ENCODE results near the gene REXO5. TPM values are rescaled to one million over a fixed set of nuclear protein-coding genes. Genes with fewer than 3 reads are reported as not detected.
"Not testable (repeated sequence)": the region's sequence is repeated elsewhere in the genome, so short reads cannot be mapped to it uniquely, and the experiment has no call there.

The REXO5 gene
- total RNA-seq, 1 donor = 6.9 TPM

DNA sequence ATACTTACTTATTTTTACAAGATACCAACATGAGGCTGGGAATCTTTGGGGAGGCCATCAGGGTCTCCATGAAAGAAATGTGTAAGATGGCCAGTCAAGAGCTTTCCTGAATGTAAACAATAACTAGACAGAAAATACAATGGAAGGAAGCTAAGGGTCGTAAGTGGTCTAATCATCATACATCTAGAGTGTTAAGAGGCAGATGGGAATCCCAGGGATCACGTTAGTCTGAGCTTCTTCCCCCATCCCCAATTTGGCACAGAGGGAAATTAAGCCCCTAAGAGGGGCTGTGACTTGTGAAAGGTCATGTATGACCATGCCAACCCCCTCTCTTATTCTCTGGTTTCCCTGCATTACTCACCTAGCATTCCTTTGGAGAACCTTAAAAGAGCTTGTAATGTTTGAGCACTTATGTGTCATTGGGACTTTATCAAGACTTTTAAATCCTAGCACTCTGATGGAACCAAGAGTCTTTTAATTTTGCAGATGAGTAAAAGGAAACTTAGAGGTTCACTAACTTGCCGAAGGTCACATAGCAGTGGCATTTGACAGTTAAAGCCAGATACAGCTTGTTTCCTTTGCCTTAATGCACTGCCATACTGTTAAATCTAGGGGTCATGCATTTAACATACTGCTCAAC lies 47.8 kb downstream of the REXO5 start:
- DNase-seq (ENCODE audit: low read depth) = no peak
- TF ChIP-seq, protein P1, sequence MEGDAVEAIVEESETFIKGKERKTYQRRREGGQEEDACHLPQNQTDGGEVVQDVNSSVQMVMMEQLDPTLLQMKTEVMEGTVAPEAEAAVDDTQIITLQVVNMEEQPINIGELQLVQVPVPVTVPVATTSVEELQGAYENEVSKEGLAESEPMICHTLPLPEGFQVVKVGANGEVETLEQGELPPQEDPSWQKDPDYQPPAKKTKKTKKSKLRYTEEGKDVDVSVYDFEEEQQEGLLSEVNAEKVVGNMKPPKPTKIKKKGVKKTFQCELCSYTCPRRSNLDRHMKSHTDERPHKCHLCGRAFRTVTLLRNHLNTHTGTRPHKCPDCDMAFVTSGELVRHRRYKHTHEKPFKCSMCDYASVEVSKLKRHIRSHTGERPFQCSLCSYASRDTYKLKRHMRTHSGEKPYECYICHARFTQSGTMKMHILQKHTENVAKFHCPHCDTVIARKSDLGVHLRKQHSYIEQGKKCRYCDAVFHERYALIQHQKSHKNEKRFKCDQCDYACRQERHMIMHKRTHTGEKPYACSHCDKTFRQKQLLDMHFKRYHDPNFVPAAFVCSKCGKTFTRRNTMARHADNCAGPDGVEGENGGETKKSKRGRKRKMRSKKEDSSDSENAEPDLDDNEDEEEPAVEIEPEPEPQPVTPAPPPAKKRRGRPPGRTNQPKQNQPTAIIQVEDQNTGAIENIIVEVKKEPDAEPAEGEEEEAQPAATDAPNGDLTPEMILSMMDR (IDR thresholded peaks at IDR 0.05; ENCODE audit: insufficient read depth, low read depth, low read length) = no peak
- H3K4me3 ChIP-seq (ENCODE audit: low read depth, low read length) = no peak overlapping the region

DNA sequence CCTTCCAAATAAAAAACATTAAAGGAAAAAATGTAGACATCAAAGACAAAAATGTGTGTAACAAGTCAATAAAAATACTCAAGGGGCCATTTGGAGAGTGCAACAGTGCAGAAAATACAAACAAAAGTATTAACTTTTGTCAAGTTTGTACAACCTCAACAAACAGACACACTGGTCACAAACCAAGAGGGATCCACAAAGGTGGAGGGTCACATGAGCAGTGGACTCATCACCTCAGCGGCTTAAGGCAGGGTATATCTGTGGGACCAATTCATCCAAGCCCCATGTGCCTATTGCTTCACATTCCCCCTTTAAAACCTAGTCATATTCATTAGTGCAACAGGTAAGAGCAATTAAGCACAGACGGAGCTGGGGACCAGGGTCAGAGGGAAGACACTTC lies 48.6 kb downstream of the REXO5 start:
- TF ChIP-seq, protein P1 (IDR thresholded peaks at IDR 0.05; ENCODE audit: insufficient read depth, low read depth, low read length) = no peak
- no peak overlapping the region for H3K4me3 ChIP-seq (ENCODE audit: low read depth, low read length)
- DNase-seq (ENCODE audit: low read depth) = no peak

DNA sequence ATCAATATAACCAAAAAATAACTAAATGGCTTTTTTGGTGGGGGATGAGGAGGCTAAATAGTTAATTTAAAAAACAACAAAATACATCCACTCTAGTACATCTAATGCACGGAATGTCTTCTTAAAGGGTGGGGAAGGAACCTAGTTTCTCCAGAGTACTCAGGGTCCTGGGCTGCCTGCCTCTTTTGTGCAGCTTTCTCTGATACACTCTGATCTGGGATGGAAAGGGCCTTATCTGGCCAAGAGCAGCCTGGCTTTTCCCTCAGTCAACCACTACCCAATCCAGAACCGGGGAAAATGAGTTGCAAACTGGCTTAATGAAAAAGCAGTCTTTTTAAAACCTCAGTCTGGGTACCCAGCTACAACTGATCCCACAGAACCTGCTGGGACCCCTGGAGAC lies 51.0 kb downstream of the REXO5 start:
- no peak overlapping the region for H3K4me3 ChIP-seq (ENCODE audit: low read depth, low read length)
- TF ChIP-seq, protein P1 (IDR thresholded peaks at IDR 0.05; ENCODE audit: insufficient read depth, low read depth, low read length) = no peak
- DNase-seq (ENCODE audit: low read depth) = no peak

DNA sequence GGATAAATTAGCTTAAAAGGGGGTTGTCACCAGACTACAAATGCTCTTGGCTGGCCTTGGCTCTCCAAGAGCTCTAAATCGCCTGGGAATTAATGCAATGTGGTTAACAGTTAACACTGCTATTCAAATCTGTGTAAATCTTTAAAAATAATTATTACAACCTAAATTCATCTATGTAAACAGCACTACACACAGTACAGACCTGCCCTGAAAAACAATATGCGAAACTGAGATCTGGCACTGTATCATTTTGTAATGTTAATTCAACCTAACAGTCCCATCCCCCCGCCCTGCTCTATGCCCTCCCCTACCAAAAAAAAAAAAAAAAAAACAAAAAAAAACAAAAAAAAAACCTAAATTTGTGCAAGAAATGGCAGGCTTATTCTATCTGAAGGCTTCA lies 52.9 kb downstream of the REXO5 start:
- TF ChIP-seq, protein P1 (IDR thresholded peaks at IDR 0.05; ENCODE audit: insufficient read depth, low read depth, low read length) = no peak
- no peak overlapping the region for H3K4me3 ChIP-seq (ENCODE audit: low read depth, low read length)
- no peak for DNase-seq (ENCODE audit: low read depth)

DNA sequence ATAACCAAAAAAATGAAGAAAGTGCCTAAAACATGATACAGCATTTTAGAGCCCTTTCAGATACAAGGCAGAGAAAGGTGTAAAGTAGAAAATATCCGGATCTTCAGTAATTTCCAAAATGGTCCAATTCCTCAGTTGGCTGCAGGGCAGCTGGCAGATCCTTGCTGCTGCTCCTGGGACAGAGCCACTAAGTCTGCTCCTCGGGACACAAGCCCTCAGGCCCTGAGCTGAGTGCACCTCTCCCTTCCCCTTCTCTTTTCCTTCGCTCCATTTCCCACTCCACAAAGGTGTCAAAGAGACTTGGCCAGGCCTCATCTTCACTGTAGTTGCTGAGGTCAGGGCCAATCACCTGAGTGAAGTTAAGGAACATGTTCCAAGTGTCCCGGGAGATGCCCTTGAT lies 53.4 kb downstream of the REXO5 start:
- no peak for DNase-seq (ENCODE audit: low read depth)

DNA sequence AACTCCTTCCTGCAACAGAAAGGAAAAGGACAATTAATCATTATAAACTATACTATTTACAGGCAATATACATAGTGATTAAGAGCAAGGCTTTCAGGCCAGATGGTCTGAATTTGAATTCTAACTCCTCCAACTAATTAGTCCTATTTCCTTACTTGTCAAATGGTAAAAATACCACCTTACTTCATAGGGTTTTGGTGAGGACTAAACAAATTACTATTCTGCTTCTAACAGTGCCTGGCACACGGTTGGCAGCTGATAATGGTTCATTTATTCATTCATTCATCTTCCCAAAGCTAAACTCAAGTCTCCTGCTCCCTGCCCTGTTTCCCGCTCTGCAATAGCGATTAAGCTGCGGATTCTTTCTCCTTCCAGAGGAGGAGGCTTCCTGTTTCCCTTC lies 54.0 kb downstream of the REXO5 start:
- TF ChIP-seq, protein P1 (IDR thresholded peaks at IDR 0.05; ENCODE audit: insufficient read depth, low read depth, low read length) = no peak
- no peak overlapping the region for H3K4me3 ChIP-seq (ENCODE audit: low read depth, low read length)
- DNase-seq (ENCODE audit: low read depth) = no peak

More for the DNA sequence above, 53.4 kb downstream of the REXO5 start:
- TF ChIP-seq, protein P1 (IDR thresholded peaks at IDR 0.05; ENCODE audit: insufficient read depth, low read depth, low read length) = no peak
- H3K4me3 ChIP-seq (ENCODE audit: low read depth, low read length) = no peak overlapping the region

DNA sequence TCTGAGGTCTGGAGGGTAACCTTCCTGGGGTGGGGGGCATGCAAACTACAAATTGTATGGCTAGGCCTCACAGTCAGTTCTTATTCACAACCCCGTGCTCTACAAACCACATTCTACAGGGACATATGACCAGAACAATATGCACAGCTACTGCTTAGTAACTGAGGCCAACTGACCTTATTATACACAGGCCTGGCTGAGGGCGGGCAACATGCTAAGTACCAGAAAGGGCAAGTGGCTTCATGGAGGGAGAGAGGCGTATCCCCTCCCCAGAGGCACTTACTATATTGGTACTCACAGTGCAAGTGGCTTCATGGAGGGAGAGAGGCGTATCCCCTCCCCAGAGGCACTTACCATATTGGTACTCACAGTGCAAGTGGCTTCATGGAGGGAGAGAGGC lies 54.7 kb downstream of the REXO5 start:
- H3K4me3 ChIP-seq (ENCODE audit: low read depth, low read length); DNase-seq (ENCODE audit: low read depth): not testable (repeated sequence)

Data from fibroblast of villous mesenchyme (primary cell).